ENCODE results near the gene TMEM123.

DNA sequence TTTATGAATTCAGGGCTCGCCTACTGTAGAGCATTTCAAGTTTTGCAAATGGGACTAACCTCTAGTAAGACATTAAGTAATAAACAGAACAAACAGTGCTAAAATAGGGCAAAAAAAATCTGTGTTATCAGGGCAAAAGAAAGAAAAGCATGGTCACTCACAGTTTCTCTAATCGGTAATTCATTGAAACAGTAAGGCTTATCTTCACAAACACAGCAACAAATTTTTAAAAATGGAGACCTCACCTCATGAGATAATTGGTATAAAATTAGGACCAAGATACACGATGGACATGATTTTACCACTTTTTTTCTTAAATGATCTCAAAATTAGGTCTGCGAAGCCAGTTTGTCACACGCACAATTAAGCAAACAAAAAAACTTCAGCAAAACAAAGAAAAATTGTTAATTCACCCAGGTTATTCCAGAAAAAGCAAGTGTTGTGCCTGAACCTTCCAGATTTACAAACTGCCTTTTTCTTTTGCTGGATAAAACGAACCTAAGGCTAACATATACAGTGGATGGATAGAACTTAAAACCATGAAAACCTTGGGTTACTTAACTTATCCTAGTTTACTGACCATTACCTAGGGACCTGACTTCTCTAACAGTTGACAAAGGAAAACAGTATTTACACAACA, 1.4 kb downstream of the TMEM123 start:
- TF ChIP-seq, protein P1, sequence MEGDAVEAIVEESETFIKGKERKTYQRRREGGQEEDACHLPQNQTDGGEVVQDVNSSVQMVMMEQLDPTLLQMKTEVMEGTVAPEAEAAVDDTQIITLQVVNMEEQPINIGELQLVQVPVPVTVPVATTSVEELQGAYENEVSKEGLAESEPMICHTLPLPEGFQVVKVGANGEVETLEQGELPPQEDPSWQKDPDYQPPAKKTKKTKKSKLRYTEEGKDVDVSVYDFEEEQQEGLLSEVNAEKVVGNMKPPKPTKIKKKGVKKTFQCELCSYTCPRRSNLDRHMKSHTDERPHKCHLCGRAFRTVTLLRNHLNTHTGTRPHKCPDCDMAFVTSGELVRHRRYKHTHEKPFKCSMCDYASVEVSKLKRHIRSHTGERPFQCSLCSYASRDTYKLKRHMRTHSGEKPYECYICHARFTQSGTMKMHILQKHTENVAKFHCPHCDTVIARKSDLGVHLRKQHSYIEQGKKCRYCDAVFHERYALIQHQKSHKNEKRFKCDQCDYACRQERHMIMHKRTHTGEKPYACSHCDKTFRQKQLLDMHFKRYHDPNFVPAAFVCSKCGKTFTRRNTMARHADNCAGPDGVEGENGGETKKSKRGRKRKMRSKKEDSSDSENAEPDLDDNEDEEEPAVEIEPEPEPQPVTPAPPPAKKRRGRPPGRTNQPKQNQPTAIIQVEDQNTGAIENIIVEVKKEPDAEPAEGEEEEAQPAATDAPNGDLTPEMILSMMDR (IDR thresholded peaks at IDR 0.05; ENCODE audit: extremely low read depth in 1 of 2, insufficient read depth in 1 of 2, low read depth in 1 of 2, low read length in 2 of 2): no peak
- no peak for TF ChIP-seq POLR2A (IDR thresholded peaks at IDR 0.05; ENCODE audit: low read depth, low read length)
- TF ChIP-seq POLR2AphosphoS5 (IDR thresholded peaks at IDR 0.05; ENCODE audit: insufficient read depth, low read depth, low read length): no peak
- TF ChIP-seq EZH2 (IDR thresholded peaks at IDR 0.05; ENCODE audit: borderline replicate concordance, low read depth, low read length, severe bottlenecking): no peak
- TF ChIP-seq FOS (IDR thresholded peaks at IDR 0.05; ENCODE audit: borderline replicate concordance, insufficient read depth, low read length): no peak
- TF ChIP-seq, protein P2, sequence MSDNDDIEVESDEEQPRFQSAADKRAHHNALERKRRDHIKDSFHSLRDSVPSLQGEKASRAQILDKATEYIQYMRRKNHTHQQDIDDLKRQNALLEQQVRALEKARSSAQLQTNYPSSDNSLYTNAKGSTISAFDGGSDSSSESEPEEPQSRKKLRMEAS (IDR thresholded peaks at IDR 0.05; ENCODE audit: insufficient read depth, insufficient read length): no peak
- no peak for TF ChIP-seq JUN (IDR thresholded peaks at IDR 0.05; ENCODE audit: borderline replicate concordance, insufficient read depth, insufficient read length, low read depth)
